Dendritic cell treated with granulocyte-macrophage colony-stimulating factor and Interleukin-4, amounts not matched to agents 40 ng/mL and 50 ng/mL, for 4 days (primary cell): ENCODE results near the gene ANO4.
"Not testable (repeated sequence)": the region's sequence is repeated elsewhere in the genome, so short reads cannot be mapped to it uniquely, and the experiment has no call there.

Source experiments
- H3K27ac Mint-ChIP-seq: one replicate; pipeline ENCODE4 v1.8.0; 2022; ENCODE audit warnings: mild to moderate bottlenecking, mixed read lengths
- H3K27me3 Mint-ChIP-seq: one replicate; pipeline ENCODE4 v1.8.0; 2022; ENCODE audit warnings: mild to moderate bottlenecking, mixed read lengths
- H3K36me3 Mint-ChIP-seq: one replicate; pipeline ENCODE4 v1.8.0; 2022; ENCODE audit warnings: low read depth, mixed read lengths
- H3K4me1 Mint-ChIP-seq: one replicate; pipeline ENCODE4 v1.8.0; 2022; ENCODE audit warnings: low read depth, mixed read lengths
- H3K4me3 Mint-ChIP-seq: one replicate; pipeline ENCODE4 v1.8.0; 2022; ENCODE audit warnings: mild to moderate bottlenecking, moderate library complexity, mixed read lengths
- H3K9me3 Mint-ChIP-seq: one replicate; pipeline ENCODE4 v1.8.0; 2022; ENCODE audit warnings: mixed read lengths
- intact Hi-C: fragments of 100-400 bp; cut with micrococcal nuclease; formaldehyde crosslinking; loops from one replicate; pipeline ENCODE4 v1.15.0; 2022

The ANO4 gene

DNA sequence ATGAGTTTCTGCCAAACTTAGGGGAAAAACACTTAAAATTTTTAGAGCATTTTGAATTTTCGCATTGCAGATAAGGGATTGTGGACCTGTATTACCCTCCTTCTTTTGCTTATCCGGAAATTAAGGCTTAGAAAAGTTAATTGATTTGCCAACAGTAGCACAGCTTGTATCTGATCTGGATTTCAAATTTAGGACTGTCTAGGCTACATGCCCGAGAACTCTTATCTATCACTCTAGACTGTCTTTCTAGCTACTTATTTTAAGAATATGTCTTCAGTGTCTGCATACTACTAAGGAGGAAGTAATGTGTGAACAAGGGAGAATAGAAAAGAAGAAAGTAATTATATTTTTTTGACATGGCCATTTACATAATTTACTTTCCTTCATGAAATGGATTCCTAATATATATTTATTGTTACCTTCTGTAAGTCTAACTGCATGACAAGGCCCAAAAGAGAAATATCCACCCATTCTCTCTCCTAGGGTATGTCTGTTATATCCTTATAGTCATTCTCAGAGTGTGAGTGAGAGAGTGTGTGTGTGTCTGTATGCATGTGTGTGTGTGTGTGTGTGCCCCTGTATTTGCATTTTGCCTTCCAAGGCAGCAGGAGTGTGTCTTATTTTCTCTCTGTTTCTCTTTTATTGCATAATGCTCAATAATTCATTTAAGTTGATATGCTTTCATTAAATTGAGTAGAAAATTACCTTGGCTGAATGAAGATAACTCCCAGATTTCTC, 283.4 kb downstream of the ANO4 start:
- Mint-ChIP-seq H3K27ac (no peak overlapping the region), H3K27me3 (no peaks in the 10 kb centered on the region), H3K36me3 (no peaks in the 10 kb centered on the region), H3K4me1 (no peaks in the 10 kb centered on the region), H3K4me3 (no peak overlapping the region), H3K9me3 (no peaks in the 10 kb centered on the region)
- intact Hi-C loops, result no loop called here

DNA sequence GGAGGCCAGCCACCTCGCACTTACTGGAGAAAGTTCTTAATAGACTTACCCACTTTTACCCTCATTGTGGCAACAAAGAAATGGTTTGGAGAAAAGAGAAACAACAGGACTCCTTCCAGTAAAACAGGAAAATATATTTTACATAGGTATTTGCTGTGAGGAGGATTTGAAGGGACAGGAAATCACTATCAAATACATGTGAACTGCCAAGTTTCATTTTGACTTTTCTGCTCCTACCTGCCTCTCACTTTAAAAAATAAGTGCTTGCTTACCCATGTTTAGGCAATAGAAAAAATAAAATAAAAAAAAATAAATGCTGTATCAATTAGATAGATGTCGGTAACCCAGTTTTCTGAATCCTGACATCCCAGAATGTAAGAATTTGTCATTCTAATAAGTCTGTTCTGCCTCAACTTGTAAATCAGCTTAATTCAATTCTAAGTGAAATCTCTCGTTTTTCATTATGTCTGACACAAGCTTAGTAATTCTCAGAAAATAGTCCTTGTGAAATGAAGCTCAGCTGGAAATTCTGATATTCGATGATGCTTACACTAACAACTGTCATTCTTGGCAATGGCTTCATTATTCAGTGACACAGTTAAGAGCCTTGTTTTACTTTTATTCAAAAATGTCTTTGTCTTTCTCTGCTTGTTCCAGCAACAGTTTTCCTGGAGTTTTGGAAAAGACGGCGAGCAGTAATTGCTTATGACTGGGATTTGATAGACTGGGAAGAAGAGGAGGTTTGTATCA, 284.1 kb downstream of the ANO4 start:
- Mint-ChIP-seq H3K4me1 (no peaks in the 10 kb centered on the region), H3K4me3 (no peak overlapping the region), H3K9me3 (no peaks in the 10 kb centered on the region), H3K36me3 (no peaks in the 10 kb centered on the region), H3K27ac (no peak overlapping the region), H3K27me3 (no peaks in the 10 kb centered on the region)
- intact Hi-C loops, result no loop called here

DNA sequence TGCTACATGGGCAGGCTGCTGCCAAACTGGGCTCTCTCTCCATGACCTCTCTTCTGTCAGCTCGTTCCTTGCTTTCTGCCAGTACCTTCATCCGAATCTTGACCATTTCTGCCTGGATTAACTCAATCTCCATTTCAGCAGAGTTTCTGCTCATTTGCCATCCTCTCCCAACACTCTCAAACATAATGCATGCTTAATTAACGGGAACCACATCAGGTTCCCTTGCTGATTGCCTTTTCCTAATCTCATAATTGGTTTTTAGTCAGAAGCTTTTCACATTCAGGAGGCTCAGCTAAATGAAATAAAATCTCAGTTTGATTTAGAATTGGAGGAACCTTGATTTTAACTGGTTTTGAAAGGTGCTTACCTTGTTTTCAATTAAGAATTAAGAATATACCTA, 288.1 kb downstream of the ANO4 start:
- Mint-ChIP-seq H3K9me3 (no peaks in the 10 kb centered on the region), H3K27ac (no peak overlapping the region), H3K4me3 (no peak overlapping the region), H3K36me3 (no peaks in the 10 kb centered on the region), H3K27me3 (no peaks in the 10 kb centered on the region), H3K4me1 (no peaks in the 10 kb centered on the region)
- intact Hi-C loops, result no loop called here

DNA sequence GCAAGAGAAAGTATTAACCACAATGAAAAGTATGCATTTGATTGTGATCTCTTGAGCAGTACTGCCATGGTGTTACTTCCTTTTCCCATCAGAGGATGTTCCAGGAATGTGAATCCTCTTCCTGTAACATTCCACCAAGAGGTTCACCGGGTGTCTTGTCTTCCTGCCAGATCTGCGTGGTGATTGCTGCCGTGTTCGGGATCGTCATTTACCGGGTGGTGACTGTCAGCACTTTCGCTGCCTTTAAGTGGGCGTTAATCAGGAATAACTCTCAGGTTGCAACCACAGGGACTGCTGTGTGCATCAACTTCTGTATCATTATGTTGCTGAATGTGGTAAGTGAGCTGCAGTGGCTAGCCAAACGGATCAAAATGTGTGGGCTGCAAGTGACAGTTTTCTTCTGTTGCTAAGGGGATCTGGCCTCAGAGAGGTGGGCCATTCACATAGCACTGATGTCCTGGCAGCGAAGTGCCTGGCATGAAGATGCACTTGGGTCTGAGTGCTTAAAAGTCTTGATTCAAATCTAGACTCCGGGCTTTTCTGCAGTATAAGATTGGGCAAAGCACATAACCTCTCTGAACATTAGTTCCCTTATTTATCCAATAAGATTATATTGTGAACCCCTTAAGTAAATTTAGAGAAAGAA, 292.0 kb downstream of the ANO4 start:
- no peaks in the 10 kb centered on the region for H3K36me3 Mint-ChIP-seq
- intact Hi-C loops, result no loop called here
- no peaks in the 10 kb centered on the region for H3K4me1 Mint-ChIP-seq

DNA sequence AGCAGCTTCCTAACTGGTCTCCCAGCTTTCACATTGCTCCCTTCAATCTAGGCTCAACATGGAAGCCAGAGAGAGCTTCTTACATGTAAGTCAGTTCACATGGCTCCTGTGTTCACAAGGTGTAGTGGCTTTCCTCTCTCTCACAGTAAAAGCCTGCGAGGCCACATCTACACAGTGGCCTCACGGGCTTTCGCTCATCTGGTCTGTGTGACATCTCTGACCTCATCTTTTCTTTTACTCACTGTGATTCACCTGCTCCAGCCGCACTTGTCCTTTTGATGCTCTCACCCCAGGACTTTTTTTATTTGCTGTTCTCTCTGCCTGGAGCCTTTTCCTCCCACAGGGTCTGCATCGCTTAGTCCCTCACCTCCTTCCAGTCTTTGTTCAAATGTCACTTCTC, 293.3 kb downstream of the ANO4 start:
- H3K36me3 Mint-ChIP-seq, result no peaks in the 10 kb centered on the region
- no peaks in the 10 kb centered on the region for H3K9me3 Mint-ChIP-seq
- intact Hi-C loops, result no loop called here
- no peak overlapping the region for H3K27ac Mint-ChIP-seq
- H3K27me3 Mint-ChIP-seq, result no peaks in the 10 kb centered on the region
- no peaks in the 10 kb centered on the region for H3K4me1 Mint-ChIP-seq
- H3K4me3 Mint-ChIP-seq, result no peak overlapping the region

More for the DNA sequence above, 292.0 kb downstream of the ANO4 start:
- no peaks in the 10 kb centered on the region for H3K27me3 Mint-ChIP-seq
- no peaks in the 10 kb centered on the region for H3K9me3 Mint-ChIP-seq
- H3K4me3 Mint-ChIP-seq, result no peak overlapping the region
- no peak overlapping the region for H3K27ac Mint-ChIP-seq

DNA sequence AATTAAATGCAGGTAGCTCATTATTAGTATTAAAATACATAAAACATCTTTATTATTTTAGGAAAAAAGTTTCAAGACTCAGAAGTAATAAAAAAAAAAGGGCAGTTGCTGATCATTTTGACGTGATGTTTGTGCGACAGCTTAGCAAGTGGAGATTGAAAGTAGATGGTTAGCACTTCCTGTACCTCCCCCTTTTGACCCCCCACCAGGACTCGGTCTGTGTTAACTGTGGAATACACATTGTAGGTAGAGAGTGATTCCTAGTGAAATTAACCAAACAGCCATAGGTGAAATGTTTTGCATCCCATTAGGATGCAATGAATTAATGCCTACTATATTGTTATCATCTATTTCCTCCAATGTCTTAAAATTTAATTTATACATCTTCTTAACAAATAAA, 294.7 kb downstream of the ANO4 start:
- H3K4me3 Mint-ChIP-seq, result no peak overlapping the region

DNA sequence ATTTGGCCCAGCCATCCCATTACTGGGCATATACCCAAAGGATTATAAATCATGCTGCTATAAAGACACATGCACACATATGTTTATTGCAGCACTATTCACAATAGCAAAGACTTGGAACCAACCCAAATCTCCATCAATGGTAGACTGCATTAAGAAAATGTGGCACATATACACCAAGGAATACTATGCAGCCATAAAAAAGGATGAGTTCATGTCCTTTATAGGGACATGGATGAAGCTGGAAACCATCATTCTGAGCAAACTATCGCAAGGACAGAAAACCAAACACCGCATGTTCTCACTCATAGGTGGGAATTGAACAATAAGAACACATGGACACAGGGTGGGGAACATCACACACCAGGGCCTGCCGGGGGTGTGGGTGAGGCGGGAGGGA, 295.6 kb downstream of the ANO4 start:
- intact Hi-C loops, H3K27ac Mint-ChIP-seq, H3K36me3 Mint-ChIP-seq, H3K4me1 Mint-ChIP-seq, H3K27me3 Mint-ChIP-seq, H3K4me3 Mint-ChIP-seq, H3K9me3 Mint-ChIP-seq: not testable (repeated sequence)

More for the DNA sequence above, 294.7 kb downstream of the ANO4 start:
- H3K9me3 Mint-ChIP-seq, result no peaks in the 10 kb centered on the region
- no peaks in the 10 kb centered on the region for H3K36me3 Mint-ChIP-seq
- no peaks in the 10 kb centered on the region for H3K4me1 Mint-ChIP-seq
- no peaks in the 10 kb centered on the region for H3K27me3 Mint-ChIP-seq
- no peak overlapping the region for H3K27ac Mint-ChIP-seq
- intact Hi-C loops, result no loop called here

DNA sequence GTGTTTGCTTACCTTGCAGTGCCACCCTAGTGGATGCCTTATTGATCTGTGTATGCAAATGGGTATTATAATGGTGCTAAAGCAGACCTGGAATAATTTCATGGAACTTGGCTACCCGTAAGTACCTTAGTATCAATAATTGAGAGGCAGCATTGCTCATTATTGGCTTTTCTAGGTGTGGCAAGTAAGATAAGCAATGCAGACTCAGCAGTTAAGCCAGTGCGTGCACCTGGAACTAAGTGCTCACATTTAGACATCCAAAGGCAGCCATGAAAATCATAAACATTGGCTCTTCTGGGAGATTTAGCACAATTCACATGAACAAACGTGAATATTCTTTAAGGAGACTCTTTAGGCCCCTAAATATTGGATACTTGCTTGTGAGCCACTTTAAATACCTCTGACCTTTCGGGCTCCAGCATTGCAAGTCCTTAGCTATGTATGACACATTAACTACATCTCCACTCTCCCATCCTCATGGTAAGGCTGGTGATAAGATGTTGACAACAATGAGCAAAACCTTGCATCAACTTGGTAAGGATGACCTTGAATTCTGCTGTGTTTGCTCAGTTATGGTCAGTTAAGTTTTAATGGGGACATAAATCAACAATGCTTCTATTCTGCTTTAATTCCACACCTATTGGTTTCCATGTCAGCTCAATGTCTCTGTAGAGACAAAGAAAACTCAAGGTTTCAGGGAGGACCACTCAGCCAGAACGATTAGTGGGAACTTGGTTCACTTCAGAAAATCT, 303.4 kb downstream of the ANO4 start:
- no peak overlapping the region for H3K27ac Mint-ChIP-seq
- no peak overlapping the region for H3K4me3 Mint-ChIP-seq
- no peaks in the 10 kb centered on the region for H3K36me3 Mint-ChIP-seq
- no peaks in the 10 kb centered on the region for H3K9me3 Mint-ChIP-seq
- H3K4me1 Mint-ChIP-seq, result no peaks in the 10 kb centered on the region
- intact Hi-C loops, result no loop called here
- no peaks in the 10 kb centered on the region for H3K27me3 Mint-ChIP-seq

DNA sequence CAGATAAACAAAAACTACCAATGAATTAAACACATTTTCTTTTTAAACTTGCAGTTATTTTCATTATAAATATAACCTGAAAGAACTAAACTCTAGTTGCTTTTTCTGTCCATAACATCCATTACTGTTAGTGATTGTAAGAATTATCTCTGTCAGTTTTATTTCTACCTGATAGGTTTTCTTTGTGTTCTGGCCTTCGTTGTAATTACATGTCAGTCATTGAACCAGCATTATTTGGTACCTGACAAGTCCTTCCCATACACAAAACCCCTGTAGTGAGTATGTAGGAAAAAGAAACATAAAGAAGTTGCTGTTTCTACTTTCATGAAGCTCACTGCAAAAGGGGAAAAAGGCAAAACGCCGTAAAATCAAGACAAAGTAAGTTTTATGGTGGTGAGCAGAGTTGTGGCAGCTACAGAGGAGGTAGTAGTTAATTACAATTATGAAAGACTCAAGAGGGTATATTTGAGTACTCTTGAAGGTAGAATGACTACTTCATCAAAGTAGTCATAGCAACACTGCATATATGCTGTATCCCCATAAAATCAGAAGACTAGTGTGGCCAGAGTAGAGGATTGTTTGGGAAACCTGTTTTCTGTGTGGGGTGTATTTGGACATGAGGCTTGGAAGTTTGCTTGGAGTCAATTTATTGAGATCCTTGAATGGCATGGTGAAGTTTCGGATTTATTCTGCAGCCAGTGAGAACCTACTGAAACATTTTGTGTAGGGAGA, 312.6 kb downstream of the ANO4 start:
- intact Hi-C loops, result no loop called here
- H3K4me3 Mint-ChIP-seq, result no peak overlapping the region
- H3K4me1 Mint-ChIP-seq, result no peaks in the 10 kb centered on the region
- no peak overlapping the region for H3K27ac Mint-ChIP-seq
- H3K9me3 Mint-ChIP-seq, result no peaks in the 10 kb centered on the region
- no peaks in the 10 kb centered on the region for H3K27me3 Mint-ChIP-seq
- no peaks in the 10 kb centered on the region for H3K36me3 Mint-ChIP-seq

DNA sequence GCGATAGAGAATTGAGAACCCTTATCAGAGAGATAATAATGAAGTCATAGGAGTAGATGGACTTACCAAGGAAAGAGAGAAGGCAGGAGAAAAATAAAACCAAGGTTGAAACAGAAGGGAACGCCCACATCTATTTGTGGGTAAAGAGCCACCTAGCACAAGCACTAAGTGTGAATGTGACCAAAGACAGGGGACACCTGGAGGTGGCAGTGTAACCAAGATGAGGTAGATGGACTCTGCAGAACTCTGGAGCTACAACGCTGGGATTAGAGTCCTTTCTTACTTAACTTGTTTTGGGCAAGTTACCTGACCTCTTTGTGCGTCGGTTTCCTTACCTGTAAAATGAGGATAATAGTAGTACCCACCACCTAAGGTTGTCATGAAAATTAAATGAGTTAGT, 313.6 kb downstream of the ANO4 start:
- intact Hi-C loops, result no loop called here
- no peaks in the 10 kb centered on the region for H3K27me3 Mint-ChIP-seq
- H3K27ac Mint-ChIP-seq, result no peak overlapping the region
- no peaks in the 10 kb centered on the region for H3K9me3 Mint-ChIP-seq
- no peaks in the 10 kb centered on the region for H3K4me1 Mint-ChIP-seq
- no peak overlapping the region for H3K4me3 Mint-ChIP-seq
- no peaks in the 10 kb centered on the region for H3K36me3 Mint-ChIP-seq

DNA sequence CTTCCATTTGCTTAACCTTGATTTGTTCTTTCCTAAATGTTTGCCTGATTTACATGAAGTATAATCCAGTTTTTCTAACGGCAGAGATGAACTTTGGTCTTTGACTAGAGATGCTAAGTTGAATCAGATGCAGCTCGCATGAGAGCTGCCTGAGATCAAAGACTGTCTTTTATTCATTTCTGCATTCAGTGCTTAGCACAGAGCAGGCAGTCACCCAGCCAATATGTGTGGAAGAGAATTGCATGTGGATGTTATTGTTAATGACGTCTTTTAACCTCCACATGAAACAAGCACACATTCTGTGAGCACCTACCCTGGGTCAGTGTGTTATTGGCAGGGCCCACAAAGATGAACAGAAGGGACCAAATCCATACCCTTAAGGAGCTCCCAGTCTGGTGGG, 316.3 kb downstream of the ANO4 start:
- H3K27ac Mint-ChIP-seq, result no peak overlapping the region
- H3K27me3 Mint-ChIP-seq, result no peaks in the 10 kb centered on the region
- intact Hi-C loops, result no loop called here
- no peaks in the 10 kb centered on the region for H3K9me3 Mint-ChIP-seq
- H3K4me1 Mint-ChIP-seq, result no peaks in the 10 kb centered on the region
- no peaks in the 10 kb centered on the region for H3K36me3 Mint-ChIP-seq
- no peak overlapping the region for H3K4me3 Mint-ChIP-seq

DNA sequence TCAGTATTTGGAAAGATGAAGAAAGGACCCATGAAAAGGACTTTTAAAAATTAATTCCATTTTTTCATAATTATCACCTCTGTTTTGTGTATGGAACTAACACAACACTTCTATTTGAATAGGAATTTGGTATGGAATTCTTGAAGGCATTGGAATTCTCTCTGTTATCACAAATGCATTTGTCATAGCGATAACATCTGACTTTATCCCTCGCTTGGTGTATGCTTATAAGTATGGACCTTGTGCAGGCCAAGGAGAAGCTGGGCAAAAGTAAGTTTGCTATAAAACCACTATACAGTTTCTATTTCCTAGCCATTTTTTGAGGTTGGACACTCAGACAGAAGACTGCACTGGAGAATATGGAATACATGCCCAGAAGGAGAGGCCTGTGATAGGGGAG, 316.9 kb downstream of the ANO4 start:
- Mint-ChIP-seq H3K27me3 (no peaks in the 10 kb centered on the region), H3K36me3 (no peaks in the 10 kb centered on the region), H3K4me1 (no peaks in the 10 kb centered on the region), H3K9me3 (no peaks in the 10 kb centered on the region), H3K27ac (no peak overlapping the region), H3K4me3 (no peak overlapping the region)
- intact Hi-C loops, result no loop called here

DNA sequence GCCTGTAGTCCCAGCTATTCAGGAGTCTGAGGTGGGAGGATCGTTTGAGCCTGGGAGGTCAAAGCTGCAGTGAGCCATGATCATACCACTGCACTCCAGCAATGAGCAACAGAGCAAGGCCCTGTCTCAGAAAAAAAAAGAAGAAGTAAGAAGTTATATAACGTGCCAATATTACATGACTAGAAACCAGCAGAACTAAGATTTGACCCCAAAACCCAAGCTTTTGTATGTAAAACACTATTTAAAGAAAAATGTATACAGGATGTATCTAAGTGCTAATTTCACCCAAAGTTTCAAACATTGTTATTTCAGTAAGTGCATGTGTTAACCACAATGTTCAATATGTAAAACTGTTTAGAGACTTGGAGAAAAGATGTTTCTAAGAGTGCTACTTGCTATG, 320.8 kb downstream of the ANO4 start:
- Mint-ChIP-seq H3K4me1 (no peaks in the 10 kb centered on the region), H3K9me3 (no peaks in the 10 kb centered on the region), H3K4me3 (no peak overlapping the region), H3K27ac (no peak overlapping the region), H3K27me3 (no peaks in the 10 kb centered on the region), H3K36me3 (no peaks in the 10 kb centered on the region)
- intact Hi-C loops, result no loop called here
